ENCODE data around the gene FBXL13. TPM values are rescaled to one million over a fixed set of nuclear protein-coding genes. Genes with fewer than 3 reads are reported as not detected.

FBXL13 gene
- total and polyA plus RNA-seq, 2 experiments from 2014 or later = 1.2 to 2.5 TPM

- peaks cover 22% of the 10 kb centered on the region for H3K4me1 Mint-ChIP-seq
- H3K36me3 Mint-ChIP-seq (ENCODE audit: low read depth) = peaks cover 15% of the 10 kb centered on the region; the same call in 2 of the 3 replicates
- peaks cover 4% of the 10 kb centered on the region for H3K27me3 Mint-ChIP-seq (ENCODE audit: insufficient read depth, low read depth, poor library complexity)
- H3K4me3 Mint-ChIP-seq = no peak overlapping the region
- no peaks in the 10 kb centered on the region for H3K27me3 ChIP-seq (ENCODE audit: insufficient read depth)
- peaks cover 20% of the 10 kb centered on the region for H3K4me1 ChIP-seq (ENCODE audit: insufficient read depth)
- H3K27ac Mint-ChIP-seq = no peak overlapping the region
- TF ChIP-seq NANOG (IDR thresholded peaks at IDR 0.05; ENCODE audit: borderline replicate concordance) (no peak), REST (IDR thresholded peaks at IDR 0.05; ENCODE audit: unreplicated experiment) (no peak), ZNF114 (CRISPR knock-in tag; IDR thresholded peaks at IDR 0.05) (no peak), ETS1 (IDR thresholded peaks at IDR 0.05) (no peak), EZH2phosphoT487 (IDR thresholded peaks at IDR 0.05; ENCODE audit: unreplicated experiment) (no peak), STAT1 (IDR thresholded peaks at IDR 0.05; ENCODE audit: unreplicated experiment) (no peak), CTCF (conservative IDR thresholded peaks at IDR 0.05; ENCODE audit: low read depth in 2 of 2) (no peak), CREB1 (CRISPR knock-in tag; IDR thresholded peaks at IDR 0.05; ENCODE audit: low read depth) (no peak), JUNB (IDR thresholded peaks at IDR 0.05; ENCODE audit: unreplicated experiment) (no peak), EZH2 (IDR thresholded peaks at IDR 0.05; ENCODE audit: low read depth, unreplicated experiment) (no peak), ZNF331 (CRISPR knock-in tag; IDR thresholded peaks at IDR 0.05; ENCODE audit: low read depth) (no peak), POLR2AphosphoS5 (IDR thresholded peaks at IDR 0.05; ENCODE audit: low read depth) (no peak), ZNF462 (CRISPR knock-in tag; IDR thresholded peaks at IDR 0.05) (no peak)
- H2AFZ ChIP-seq = no peak overlapping the region
- H3K4me2 ChIP-seq = no peak overlapping the region
- no peak for DNase-seq (ENCODE audit: low spot score)
- H3K9me3 Mint-ChIP-seq = no peaks in the 10 kb centered on the region
- H3K79me2 ChIP-seq (replicated peaks; ENCODE audit: insufficient read depth) = peaks cover 77% of the 10 kb centered on the region
- H3K27ac ChIP-seq (ENCODE audit: low read depth) = no peak overlapping the region
- 0 out of 2 replicates have a peak, but pooled peaks cover 4% of the 10 kb centered on the region for H3F3A ChIP-seq (replicated peaks; ENCODE audit: low read depth)
- no peak overlapping the region for H3K4me3 ChIP-seq
- no peaks in the 10 kb centered on the region for H4K20me1 ChIP-seq (replicated peaks; ENCODE audit: insufficient read depth)
- H3K9me2 ChIP-seq (ENCODE audit: insufficient read depth) = no peaks in the 10 kb centered on the region
- peaks cover 10% of the 10 kb centered on the region; the same call in 1 of the 2 replicates for H3K36me3 ChIP-seq (ENCODE audit: insufficient read depth)
- ATAC-seq = no peak
Observed at GRCh38 chr7:103079836-103080235, 5.2 kb upstream of the FBXL13 start.

All from GM23338 (cell line).